Left ventricle myocardium inferior (tissue), 1 donor: ENCODE results near the gene RBM4B. TPM values are rescaled to one million over a fixed set of nuclear protein-coding genes. Genes with fewer than 3 reads are reported as not detected.

Experiments
- DNase-seq: peaks from one replicate; pipeline ENCODE4 v3.0.0-alpha.2; 2020
- H3K27ac ChIP-seq: fragments of 200-600 bp; replicated peaks from 2 replicates; pipeline ENCODE4 v1.8.0; 2021
- H3K27me3 ChIP-seq: fragments of 200-600 bp; 2 replicates; pipeline ENCODE4 v1.8.0; 2021; ENCODE audit warnings: low read depth
- H3K36me3 ChIP-seq: fragments of 200-600 bp; 2 replicates; pipeline ENCODE4 v1.8.0; 2021
- H3K4me1 ChIP-seq: fragments of 200-600 bp; 2 replicates; pipeline ENCODE4 v1.8.0; 2021
- H3K4me3 ChIP-seq: fragments of 200-600 bp; 2 replicates; pipeline ENCODE4 v1.8.0; 2021; ENCODE audit warnings: mild to moderate bottlenecking, moderate library complexity
- H3K9me3 ChIP-seq: fragments of 200-600 bp; replicated peaks from 2 replicates; pipeline ENCODE4 v1.8.0; 2021
- intact Hi-C: fragments of 100-400 bp; cut with micrococcal nuclease; formaldehyde crosslinking; loops from one replicate; pipeline ENCODE4 v1.11.0; 2022
- total RNA-seq: library from RNA; stranded (reverse); fragmentation: NEBNext Ultra II Directional; extraction: Animal tissue kit (Norgen Biotek cat#: 25700); gene quantifications from one replicate; pipeline ENCODE4 v1.2.1, GENCODE V29; 2021
- TF ChIP-seq, protein P1 (sequence below): fragments of 200-600 bp; IDR thresholded peaks from 2 replicates; pipeline ENCODE4 v1.8.0; 2021; ENCODE audit warnings: antibody characterized with exemption, mild to moderate bottlenecking, borderline replicate concordance
- donor health status: DM: no; HTN: yes; CAD: no; lungs with severe emphysema.

Gene RBM4B
- total RNA-seq, 1 donor from 2014 or later, result 11.8 TPM

DNA sequence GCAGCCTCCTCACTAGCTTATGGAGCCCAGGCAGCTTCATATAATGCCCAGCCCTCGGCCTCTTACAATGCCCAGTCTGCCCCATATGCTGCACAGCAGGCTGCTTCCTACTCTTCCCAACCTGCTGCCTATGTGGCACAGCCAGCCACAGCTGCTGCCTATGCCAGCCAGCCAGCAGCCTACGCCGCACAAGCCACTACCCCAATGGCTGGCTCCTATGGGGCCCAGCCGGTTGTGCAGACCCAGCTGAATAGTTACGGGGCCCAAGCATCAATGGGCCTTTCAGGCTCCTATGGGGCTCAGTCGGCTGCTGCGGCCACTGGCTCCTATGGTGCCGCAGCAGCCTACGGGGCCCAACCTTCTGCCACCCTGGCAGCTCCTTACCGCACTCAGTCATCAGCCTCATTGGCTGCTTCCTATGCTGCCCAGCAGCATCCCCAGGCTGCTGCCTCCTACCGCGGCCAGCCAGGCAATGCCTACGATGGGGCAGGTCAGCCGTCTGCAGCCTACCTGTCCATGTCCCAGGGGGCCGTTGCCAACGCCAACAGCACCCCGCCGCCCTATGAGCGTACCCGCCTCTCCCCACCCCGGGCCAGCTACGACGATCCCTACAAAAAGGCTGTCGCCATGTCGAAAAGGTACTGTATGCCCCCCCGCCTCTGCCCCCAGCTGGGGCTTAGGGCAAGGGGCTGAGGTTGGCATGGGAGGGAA, 52.5 kb downstream of the RBM4B start:
- TF ChIP-seq, protein P1, sequence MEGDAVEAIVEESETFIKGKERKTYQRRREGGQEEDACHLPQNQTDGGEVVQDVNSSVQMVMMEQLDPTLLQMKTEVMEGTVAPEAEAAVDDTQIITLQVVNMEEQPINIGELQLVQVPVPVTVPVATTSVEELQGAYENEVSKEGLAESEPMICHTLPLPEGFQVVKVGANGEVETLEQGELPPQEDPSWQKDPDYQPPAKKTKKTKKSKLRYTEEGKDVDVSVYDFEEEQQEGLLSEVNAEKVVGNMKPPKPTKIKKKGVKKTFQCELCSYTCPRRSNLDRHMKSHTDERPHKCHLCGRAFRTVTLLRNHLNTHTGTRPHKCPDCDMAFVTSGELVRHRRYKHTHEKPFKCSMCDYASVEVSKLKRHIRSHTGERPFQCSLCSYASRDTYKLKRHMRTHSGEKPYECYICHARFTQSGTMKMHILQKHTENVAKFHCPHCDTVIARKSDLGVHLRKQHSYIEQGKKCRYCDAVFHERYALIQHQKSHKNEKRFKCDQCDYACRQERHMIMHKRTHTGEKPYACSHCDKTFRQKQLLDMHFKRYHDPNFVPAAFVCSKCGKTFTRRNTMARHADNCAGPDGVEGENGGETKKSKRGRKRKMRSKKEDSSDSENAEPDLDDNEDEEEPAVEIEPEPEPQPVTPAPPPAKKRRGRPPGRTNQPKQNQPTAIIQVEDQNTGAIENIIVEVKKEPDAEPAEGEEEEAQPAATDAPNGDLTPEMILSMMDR, result no peak
- Histone ChIP-seq H3K9me3 (no peaks in the 10 kb centered on the region), H3K4me3 (no peak overlapping the region), H3K27ac (no peak overlapping the region), H3K27me3 (no peaks in the 10 kb centered on the region), H3K4me1 (peaks cover 78% of the 10 kb centered on the region), H3K36me3 (peaks cover 70% of the 10 kb centered on the region)
- no peak for DNase-seq
- intact Hi-C loops, result no loop called here

- no peaks in the 10 kb centered on the region for H3K27me3 ChIP-seq
- no peak overlapping the region for H3K4me3 ChIP-seq
- TF ChIP-seq, protein P1, result no peak
- H3K9me3 ChIP-seq, result no peaks in the 10 kb centered on the region
- no peak for DNase-seq
- no peak overlapping the region for H3K27ac ChIP-seq
- intact Hi-C loops, result no loop called here
- peaks cover 65% of the 10 kb centered on the region for H3K36me3 ChIP-seq
- peaks cover 86% of the 10 kb centered on the region for H3K4me1 ChIP-seq
Observed at GRCh38 chr11:66624450-66624849, 53.2 kb downstream of the RBM4B start.

- TF ChIP-seq, protein P1, result no peak
- intact Hi-C loops, result no loop called here
Observed at GRCh38 chr11:66619080-66619554, 58.6 kb downstream of the RBM4B start.

DNA sequence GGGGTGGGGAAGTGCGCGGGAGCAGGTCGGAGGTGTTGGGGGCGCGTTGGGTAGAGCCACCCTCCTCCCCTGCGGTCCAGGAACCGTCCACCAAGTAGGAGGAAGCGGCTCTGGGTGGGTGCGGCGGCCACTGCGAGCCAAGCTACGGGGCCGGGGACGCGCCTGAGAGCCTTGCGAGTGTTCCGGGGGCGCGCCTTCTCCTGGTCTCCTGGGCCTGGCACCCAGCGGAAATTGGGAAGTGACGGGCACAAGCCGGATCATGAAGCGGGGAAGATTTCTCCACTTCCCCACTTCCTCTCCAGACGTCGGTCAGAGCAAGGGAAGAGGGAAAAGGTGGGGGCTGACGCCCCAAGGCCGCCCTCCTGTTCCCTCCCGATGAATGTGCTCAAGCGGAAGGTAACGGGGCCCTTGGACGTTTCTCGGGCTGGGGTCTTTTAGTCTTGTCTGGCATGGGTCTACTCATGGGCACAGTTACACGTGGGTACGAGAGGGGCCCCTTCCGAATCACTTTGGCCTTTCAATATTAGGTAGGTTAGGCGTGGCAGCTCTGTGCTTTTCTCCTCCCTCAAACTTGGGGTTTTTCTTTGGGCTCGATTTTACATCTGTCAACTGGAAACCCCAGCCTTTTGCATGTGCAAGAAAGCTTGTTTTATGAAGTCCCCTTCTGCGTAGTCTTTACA, 60.4 kb downstream of the RBM4B start:
- peak overlapping the region; percentile 73 for H3K4me3 ChIP-seq
- peak overlapping the region; percentile 93 for H3K27ac ChIP-seq
- no peaks in the 10 kb centered on the region for H3K36me3 ChIP-seq
- H3K9me3 ChIP-seq, result no peaks in the 10 kb centered on the region
- intact Hi-C loops, result no loop called here
- no peaks in the 10 kb centered on the region for H3K27me3 ChIP-seq
- peak; percentile 80 for DNase-seq
- H3K4me1 ChIP-seq, result peaks cover 72% of the 10 kb centered on the region
- TF ChIP-seq, protein P1, result no peak

More at GRCh38 chr11:66619080-66619554, 58.6 kb downstream of the RBM4B start:
- Histone ChIP-seq H3K9me3 (no peaks in the 10 kb centered on the region), H3K27me3 (no peaks in the 10 kb centered on the region), H3K4me3 (peak overlapping the region; percentile 73), H3K4me1 (peaks cover 88% of the 10 kb centered on the region), H3K27ac (peak overlapping the region; percentile 93), H3K36me3 (peaks cover 11% of the 10 kb centered on the region)
- no peak for DNase-seq

DNA sequence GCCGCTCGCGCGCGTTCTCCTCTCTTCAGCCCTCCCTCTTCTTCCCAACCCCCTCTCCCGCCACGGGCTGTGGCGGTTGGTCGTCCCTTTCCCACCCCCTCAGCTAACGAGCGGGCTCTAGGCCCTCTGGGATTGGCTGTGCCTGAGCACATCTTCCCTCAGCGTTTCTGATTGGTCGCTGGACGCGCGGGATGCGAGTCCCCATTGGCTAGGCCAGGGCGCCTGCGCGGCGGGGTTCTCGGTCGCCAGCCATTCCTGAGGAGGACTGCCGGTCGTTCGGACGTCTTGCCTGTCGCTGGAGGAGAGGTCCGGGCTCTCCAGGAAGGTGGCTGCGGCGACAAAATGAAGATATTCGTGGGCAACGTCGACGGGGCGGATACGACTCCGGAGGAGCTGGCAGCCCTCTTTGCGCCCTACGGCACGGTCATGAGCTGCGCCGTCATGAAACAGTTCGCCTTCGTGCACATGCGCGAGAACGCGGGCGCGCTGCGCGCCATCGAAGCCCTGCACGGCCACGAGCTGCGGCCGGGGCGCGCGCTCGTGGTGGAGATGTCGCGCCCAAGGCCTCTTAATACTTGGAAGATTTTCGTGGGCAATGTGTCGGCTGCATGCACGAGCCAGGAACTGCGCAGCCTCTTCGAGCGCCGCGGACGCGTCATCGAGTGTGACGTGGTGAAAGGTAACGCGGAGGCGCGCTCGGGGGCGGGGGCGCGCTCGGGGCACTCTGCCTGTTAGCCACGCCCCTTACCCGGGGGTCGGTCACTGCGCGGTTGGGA, 61.1 kb downstream of the RBM4B start, which contains the start of gene RBM14:
RBM14 (plus strand) TSS at position 252 of the 776 bp plus-strand sequence; CDS start at position 343, 91 bp downstream.
- TF ChIP-seq, protein P1, result no peak
- Histone ChIP-seq H3K36me3 (no peaks in the 10 kb centered on the region), H3K27me3 (no peaks in the 10 kb centered on the region), H3K4me1 (peaks cover 64% of the 10 kb centered on the region), H3K9me3 (no peaks in the 10 kb centered on the region), H3K27ac (peak within 1 kb of the TSS; percentile 93), H3K4me3 (peak within 1 kb of the TSS; percentile 73)
- intact Hi-C loops, result no loop called here
- DNase-seq, result peak; percentile 98
